Measurements from ENCODE around the gene CCDC138. TPM values are rescaled to one million over a fixed set of nuclear protein-coding genes. Genes with fewer than 3 reads are reported as not detected.

The CCDC138 gene
- total RNA-seq, 2 experiments from 2014 or later = 9.1 to 9.5 TPM

DNA sequence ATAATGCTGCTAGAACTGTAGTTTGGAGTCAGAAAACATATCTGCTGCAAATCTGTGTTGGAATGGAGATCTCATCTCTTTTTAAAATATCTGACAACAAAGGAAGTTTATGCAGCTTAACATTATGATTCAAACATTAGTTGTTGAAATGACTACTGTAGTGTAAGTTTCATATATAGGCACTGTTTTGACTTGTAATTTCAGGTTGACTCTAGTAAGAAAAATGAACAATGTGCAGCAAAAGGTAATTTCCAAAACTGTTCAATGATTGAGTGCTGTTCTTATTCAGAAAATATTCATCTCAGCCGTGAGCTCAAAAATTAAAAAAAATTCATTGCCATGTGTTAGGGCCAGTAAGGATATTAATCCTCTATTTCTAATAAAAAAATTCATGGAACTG is 48.5 kb downstream of the CCDC138 start:
- peaks cover 26% of the 10 kb centered on the region for H3K36me3 Mint-ChIP-seq
- CTCF ChIA-PET = interaction anchor here (0.6 kb wide), 1 partner anchor 281 kb away, joined by 3 read pairs; no protein-coding TSS in a partner anchor
- H3K4me1 Mint-ChIP-seq (ENCODE audit: low read depth) = peaks cover 18% of the 10 kb centered on the region
- H3K9me3 Mint-ChIP-seq = peaks cover 12% of the 10 kb centered on the region
- intact Hi-C loops (cut with micrococcal nuclease) = no loop called here
- no peak overlapping the region for H3K27ac Mint-ChIP-seq
- no peaks in the 10 kb centered on the region for H3K27me3 Mint-ChIP-seq
- no peak for DNase-seq
- no peak overlapping the region for H3K4me3 Mint-ChIP-seq
- POLR2A ChIA-PET = interaction anchor here (0.6 kb wide), 1 partner anchor 49 kb away, joined by 3 read pairs; no protein-coding TSS in a partner anchor

DNA sequence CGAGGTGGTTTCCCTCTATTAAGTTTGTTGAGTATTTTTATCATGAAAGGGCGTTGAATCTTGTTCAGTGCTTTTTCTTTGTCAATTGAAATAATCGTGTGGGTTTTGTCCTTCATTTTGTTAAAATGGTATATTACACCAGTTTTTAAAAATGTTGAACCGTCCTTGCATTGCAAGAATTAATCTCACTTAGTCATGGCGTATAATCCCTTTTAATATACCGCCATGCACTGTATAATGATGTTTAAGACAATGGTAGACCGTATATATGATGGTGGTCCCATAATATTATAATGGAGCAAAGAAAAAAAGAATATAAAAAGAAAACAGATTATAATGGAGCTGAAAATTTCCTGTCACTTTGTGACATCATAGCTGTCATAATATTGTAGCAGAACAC is 50.6 kb downstream of the CCDC138 start:
- Mint-ChIP-seq H3K27me3 (no peaks in the 10 kb centered on the region), H3K4me3 (no peak overlapping the region), H3K36me3 (peaks cover 36% of the 10 kb centered on the region), H3K27ac (no peak overlapping the region), H3K4me1 (ENCODE audit: low read depth) (peaks cover 18% of the 10 kb centered on the region), H3K9me3 (peaks cover 17% of the 10 kb centered on the region)
- ChIA-PET POLR2A (no interaction called here), CTCF (no interaction called here)
- DNase-seq = no peak
- intact Hi-C loops (cut with micrococcal nuclease) = no loop called here

DNA sequence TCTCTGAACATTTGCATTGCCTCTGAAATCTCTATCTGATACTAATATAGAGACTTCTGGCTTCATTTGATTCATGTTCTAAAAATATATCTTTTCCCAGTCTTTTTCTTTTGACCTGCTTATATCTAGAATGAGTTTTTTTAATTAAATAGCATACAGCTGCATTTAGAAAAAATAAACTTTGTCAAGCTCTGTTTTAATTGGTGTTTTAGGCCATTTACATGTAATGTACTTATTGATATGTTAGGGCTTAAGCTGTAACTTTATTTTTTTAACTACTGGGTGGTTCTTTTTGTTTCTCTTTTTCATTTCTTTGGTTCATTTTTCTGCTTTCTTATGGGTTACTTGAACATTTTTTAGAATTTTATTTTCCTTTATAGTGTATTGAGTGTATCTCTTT is 54.9 kb downstream of the CCDC138 start:
- DNase-seq = no peak
- Mint-ChIP-seq H3K27ac (no peak overlapping the region), H3K27me3 (no peaks in the 10 kb centered on the region), H3K4me3 (no peak overlapping the region), H3K9me3 (peaks cover 17% of the 10 kb centered on the region), H3K4me1 (ENCODE audit: low read depth) (no peaks in the 10 kb centered on the region), H3K36me3 (peaks cover 29% of the 10 kb centered on the region)
- CTCF ChIA-PET = no interaction called here
- POLR2A ChIA-PET = no interaction called here
- intact Hi-C loops (cut with micrococcal nuclease) = no loop called here

DNA sequence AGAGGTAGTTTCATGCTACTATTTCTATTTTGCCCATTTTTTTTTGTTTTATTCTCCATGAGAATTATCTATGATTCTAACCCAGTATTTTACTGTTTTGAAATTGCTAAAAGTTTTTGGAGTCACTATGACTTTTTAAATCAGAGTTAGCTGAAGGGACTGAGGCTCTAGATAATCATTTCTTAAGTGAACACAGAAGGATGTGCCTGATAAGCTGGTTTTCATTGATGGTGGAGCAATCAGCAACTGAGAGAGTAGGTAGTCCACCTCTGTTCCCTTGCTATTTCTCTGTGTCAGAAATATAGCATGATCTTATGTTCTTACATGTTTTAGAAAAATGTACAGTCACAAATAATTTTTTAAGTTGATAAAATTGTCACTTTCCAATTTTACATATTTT is 59.4 kb downstream of the CCDC138 start:
- Mint-ChIP-seq H3K36me3 (peaks cover 10% of the 10 kb centered on the region), H3K4me1 (ENCODE audit: low read depth) (no peaks in the 10 kb centered on the region), H3K9me3 (peaks cover 5% of the 10 kb centered on the region), H3K27ac (no peak overlapping the region), H3K27me3 (no peaks in the 10 kb centered on the region), H3K4me3 (no peak overlapping the region)
- no peak for DNase-seq
- CTCF ChIA-PET = interaction anchor here (0.6 kb wide), 1 partner anchor 1270 kb away, joined by 3 read pairs; the partner anchor contains the start of gene MALL
- intact Hi-C loops (cut with micrococcal nuclease) = no loop called here
- POLR2A ChIA-PET = no interaction called here

DNA sequence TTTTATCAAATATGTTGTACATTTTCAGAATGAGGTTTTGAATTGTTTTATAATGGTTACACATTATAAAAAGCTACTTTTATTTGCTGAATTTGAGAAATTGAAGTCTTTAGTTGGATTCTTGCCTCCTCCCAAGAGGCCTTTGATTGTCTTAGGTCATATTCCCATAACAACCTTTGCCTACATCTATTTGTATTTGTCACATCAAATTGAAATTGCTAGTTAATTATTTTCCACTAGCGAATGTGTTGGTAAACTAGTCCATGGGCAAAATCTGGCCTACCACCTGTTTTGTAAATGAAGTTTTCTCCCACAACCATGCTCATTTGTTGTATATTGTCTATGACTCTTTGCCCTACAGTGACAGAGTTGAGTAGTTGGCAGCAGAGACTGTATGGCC is 60.4 kb downstream of the CCDC138 start:
- intact Hi-C loops (cut with micrococcal nuclease) = no loop called here
- no peak overlapping the region for H3K27ac Mint-ChIP-seq
- no peak overlapping the region for H3K4me3 Mint-ChIP-seq
- ChIA-PET POLR2A (no interaction called here), CTCF (no interaction called here)
- no peaks in the 10 kb centered on the region for H3K4me1 Mint-ChIP-seq (ENCODE audit: low read depth)
- no peaks in the 10 kb centered on the region for H3K27me3 Mint-ChIP-seq
- no peaks in the 10 kb centered on the region for H3K9me3 Mint-ChIP-seq
- peaks cover 6% of the 10 kb centered on the region for H3K36me3 Mint-ChIP-seq
- DNase-seq = no peak

DNA sequence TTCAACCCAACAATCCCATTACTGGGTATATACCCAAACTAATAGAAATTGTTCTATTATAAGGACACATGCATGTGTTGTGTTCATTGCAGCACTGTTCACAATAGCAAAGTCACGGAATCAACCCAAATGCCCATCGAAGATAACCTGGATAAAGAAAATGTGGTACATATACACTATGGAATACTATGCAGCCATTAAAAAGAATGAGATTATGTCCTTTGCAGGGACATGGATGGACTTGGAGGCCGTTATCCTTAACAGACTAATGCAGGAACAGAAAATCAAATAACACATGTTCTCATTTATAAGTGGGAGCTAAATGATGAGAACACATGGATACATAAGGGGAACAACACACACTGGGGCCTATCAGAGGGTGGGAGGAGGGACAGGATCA is 65.8 kb downstream of the CCDC138 start:
- no peak for DNase-seq
- Mint-ChIP-seq H3K27ac (no peak overlapping the region), H3K9me3 (no peaks in the 10 kb centered on the region), H3K36me3 (peaks cover 6% of the 10 kb centered on the region), H3K4me1 (ENCODE audit: low read depth) (no peaks in the 10 kb centered on the region), H3K27me3 (no peaks in the 10 kb centered on the region), H3K4me3 (no peak overlapping the region)
- POLR2A ChIA-PET = no interaction called here
- CTCF ChIA-PET = no interaction called here
- intact Hi-C loops (cut with micrococcal nuclease) = loop anchor here (10.0 kb wide), 1 partner anchor 132 kb away; the partner anchor contains the start of gene EDAR

DNA sequence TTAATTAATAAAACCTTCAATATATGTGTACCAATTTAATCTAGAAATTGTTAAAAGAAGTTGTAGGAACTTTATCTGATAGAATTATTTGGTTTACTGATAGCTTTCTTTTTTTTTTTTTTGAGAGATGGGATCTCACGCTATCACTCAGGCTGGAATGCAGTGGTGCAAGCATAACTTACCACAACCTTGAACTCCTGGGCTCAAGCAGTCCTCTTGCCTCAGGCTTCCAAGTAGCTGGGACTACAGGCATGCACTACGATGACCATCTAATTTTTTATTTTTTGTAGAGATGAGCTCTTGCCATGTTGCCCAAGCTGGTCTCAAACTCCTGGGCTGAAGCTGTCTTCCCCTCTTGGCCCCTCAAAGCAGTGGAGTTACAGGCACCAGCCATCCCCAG is 66.8 kb downstream of the CCDC138 start:
- CTCF ChIA-PET = interaction anchor here (1.0 to 1.6 kb wide), 2 partner anchors 135 to 136 kb away, joined by 3 to 4 read pairs; partner anchors contain the start of gene EDAR
- peaks cover 6% of the 10 kb centered on the region for H3K36me3 Mint-ChIP-seq
- DNase-seq = no peak
- no peaks in the 10 kb centered on the region for H3K4me1 Mint-ChIP-seq (ENCODE audit: low read depth)
- no peaks in the 10 kb centered on the region for H3K27me3 Mint-ChIP-seq
- intact Hi-C loops (cut with micrococcal nuclease) = loop anchor here (10.0 kb wide), 1 partner anchor 131 kb away; the partner anchor contains the start of gene EDAR
- no peak overlapping the region for H3K27ac Mint-ChIP-seq
- POLR2A ChIA-PET = no interaction called here
- no peaks in the 10 kb centered on the region for H3K9me3 Mint-ChIP-seq
- H3K4me3 Mint-ChIP-seq = no peak overlapping the region

DNA sequence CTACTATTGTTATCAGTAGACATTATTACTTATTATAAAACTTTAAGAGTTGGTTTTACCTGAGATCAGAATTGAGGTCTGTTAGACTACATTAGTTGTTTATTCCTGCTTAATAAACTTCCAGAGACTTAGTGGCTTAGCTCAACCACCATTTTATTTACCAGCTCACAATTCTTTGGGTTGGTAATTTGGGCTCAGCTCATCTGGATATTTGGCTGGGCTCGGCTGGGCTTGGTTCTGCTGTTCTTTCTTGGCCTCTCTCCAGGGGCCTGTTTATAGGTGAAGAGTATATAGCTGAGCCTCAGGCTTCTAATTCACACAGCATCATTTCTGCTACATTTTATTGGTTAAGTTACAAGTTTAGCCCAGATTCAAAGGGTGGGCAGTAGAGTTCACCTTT is 67.9 kb downstream of the CCDC138 start:
- CTCF ChIA-PET = interaction anchor here (0.6 to 1.6 kb wide), 5 partner anchors 12 to 1825 kb away, joined by 3 to 4 read pairs (median 3); partner anchors contain the start of gene EDAR
- POLR2A ChIA-PET = no interaction called here
- Mint-ChIP-seq H3K9me3 (no peaks in the 10 kb centered on the region), H3K27me3 (no peaks in the 10 kb centered on the region), H3K36me3 (peaks cover 9% of the 10 kb centered on the region), H3K4me1 (ENCODE audit: low read depth) (no peaks in the 10 kb centered on the region), H3K4me3 (no peak overlapping the region), H3K27ac (no peak overlapping the region)
- intact Hi-C loops (cut with micrococcal nuclease) = loop anchor here (10.0 kb wide), 1 partner anchor 130 kb away; the partner anchor contains the start of gene EDAR
- DNase-seq = no peak

DNA sequence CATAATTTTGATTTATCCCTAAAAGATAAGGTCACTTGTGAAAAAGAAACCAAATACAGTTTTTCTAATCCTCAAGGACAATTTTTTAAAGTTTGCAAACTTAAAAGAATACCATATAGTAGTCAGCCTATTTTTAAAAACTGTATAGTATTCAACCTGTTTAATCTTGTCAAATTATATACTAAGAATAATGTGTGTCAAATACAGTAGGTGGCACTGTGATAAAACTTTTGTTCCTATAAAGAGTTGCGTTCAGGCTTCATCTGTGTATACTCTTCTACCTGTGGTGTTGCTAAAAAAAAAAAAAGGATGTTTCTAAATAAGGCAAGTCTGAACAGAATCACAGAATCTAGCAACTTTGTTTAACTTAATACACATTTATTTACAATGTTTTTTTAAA is 68.6 kb downstream of the CCDC138 start:
- ChIA-PET POLR2A (no interaction called here), CTCF (interaction anchor here (0.8 to 1.6 kb wide), 3 partner anchors 134 to 655 kb away, joined by 3 to 4 read pairs (median 3); no protein-coding TSS in a partner anchor)
- DNase-seq = no peak
- H3K27ac Mint-ChIP-seq = no peak overlapping the region
- H3K27me3 Mint-ChIP-seq = no peaks in the 10 kb centered on the region
- H3K36me3 Mint-ChIP-seq = peaks cover 7% of the 10 kb centered on the region
- H3K9me3 Mint-ChIP-seq = no peaks in the 10 kb centered on the region
- no peak overlapping the region for H3K4me3 Mint-ChIP-seq
- H3K4me1 Mint-ChIP-seq (ENCODE audit: low read depth) = no peaks in the 10 kb centered on the region
- intact Hi-C loops (cut with micrococcal nuclease) = loop anchor here (10.0 kb wide), 1 partner anchor 130 kb away; the partner anchor contains the start of gene EDAR

DNA sequence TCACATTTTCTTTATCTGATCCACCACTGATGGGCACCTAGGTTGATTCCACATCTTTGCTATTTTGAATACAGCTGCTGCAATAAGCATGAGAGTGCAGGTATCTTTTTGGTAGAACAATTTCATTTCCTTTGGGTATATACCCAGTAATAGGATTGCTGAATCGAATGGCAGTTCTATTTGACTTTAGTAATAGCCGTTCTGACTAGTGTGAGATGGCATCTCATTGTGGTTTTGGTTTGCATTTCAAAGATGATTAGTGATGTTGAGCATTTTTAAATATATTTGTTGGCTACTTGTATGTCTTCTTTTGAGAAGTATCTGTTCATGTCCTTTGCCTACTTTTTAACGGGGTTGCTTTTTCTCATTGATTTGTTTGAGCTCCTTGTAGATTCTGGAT is 72.3 kb downstream of the CCDC138 start:
- intact Hi-C loops (cut with micrococcal nuclease) = loop anchor here (10.0 kb wide), 1 partner anchor 126 kb away; the partner anchor contains the start of gene EDAR
- ChIA-PET POLR2A (no interaction called here), CTCF (interaction anchor here (1.1 kb wide), 1 partner anchor 9 kb away, joined by 5 read pairs; no protein-coding TSS in a partner anchor)
- H3K36me3 Mint-ChIP-seq = peaks cover 3% of the 10 kb centered on the region
- no peaks in the 10 kb centered on the region for H3K27me3 Mint-ChIP-seq
- DNase-seq = no peak
- H3K4me3 Mint-ChIP-seq = no peak overlapping the region
- no peaks in the 10 kb centered on the region for H3K4me1 Mint-ChIP-seq (ENCODE audit: low read depth)
- H3K9me3 Mint-ChIP-seq = no peaks in the 10 kb centered on the region
- no peak overlapping the region for H3K27ac Mint-ChIP-seq

DNA sequence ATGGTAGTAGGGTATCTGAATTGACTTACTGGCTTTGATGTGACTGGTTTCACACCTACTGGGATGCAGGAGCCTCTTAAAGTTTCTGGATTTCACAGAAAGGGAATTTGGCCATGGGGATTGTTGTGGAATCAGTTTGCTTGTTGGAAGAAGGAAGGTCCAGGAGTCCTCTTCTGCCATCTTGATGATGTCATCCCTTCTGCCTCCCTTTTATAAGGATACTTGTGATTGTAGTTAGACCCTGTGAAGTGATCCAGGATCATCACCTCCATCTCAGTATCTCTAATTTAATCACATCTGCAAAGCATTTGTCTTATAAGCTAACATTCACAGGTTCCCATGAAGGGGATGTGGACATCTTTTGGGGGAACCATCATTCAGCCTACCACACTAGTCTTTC is 79.5 kb downstream of the CCDC138 start:
- Mint-ChIP-seq H3K36me3 (peaks cover 35% of the 10 kb centered on the region), H3K4me3 (no peak overlapping the region), H3K27ac (no peak overlapping the region), H3K9me3 (peaks cover 19% of the 10 kb centered on the region), H3K27me3 (no peaks in the 10 kb centered on the region), H3K4me1 (ENCODE audit: low read depth) (no peaks in the 10 kb centered on the region)
- intact Hi-C loops (cut with micrococcal nuclease) = no loop called here
- no peak for DNase-seq
- ChIA-PET POLR2A (no interaction called here), CTCF (interaction anchor here (1.0 kb wide), 1 partner anchor 12 kb away, joined by 3 read pairs; no protein-coding TSS in a partner anchor)

DNA sequence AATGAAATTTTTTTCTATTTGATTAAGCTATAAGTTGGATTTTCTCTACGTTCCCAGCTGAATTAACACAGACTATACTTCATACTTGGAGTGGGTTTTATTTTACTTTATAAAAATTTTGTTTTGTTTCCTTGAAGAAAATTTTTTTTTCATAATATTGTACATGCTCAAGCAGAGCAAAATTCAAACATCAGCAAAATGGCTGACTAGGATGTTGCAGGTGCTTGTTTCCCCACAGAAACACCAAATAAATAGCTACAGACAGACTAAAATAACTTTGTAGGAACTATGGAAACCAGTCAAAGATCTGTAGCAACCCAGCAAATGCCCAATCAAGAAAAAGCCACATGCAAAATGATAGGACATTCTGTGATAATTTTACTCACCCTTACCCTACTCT is 82.3 kb downstream of the CCDC138 start:
- Mint-ChIP-seq H3K4me3 (no peak overlapping the region), H3K27me3 (no peaks in the 10 kb centered on the region), H3K36me3 (peaks cover 38% of the 10 kb centered on the region), H3K4me1 (ENCODE audit: low read depth) (no peaks in the 10 kb centered on the region), H3K9me3 (peaks cover 19% of the 10 kb centered on the region), H3K27ac (no peak overlapping the region)
- ChIA-PET CTCF (interaction anchor here (1.3 kb wide), 1 partner anchor 10 kb away, joined by 5 read pairs; no protein-coding TSS in a partner anchor), POLR2A (no interaction called here)
- intact Hi-C loops (cut with micrococcal nuclease) = no loop called here
- no peak for DNase-seq

DNA sequence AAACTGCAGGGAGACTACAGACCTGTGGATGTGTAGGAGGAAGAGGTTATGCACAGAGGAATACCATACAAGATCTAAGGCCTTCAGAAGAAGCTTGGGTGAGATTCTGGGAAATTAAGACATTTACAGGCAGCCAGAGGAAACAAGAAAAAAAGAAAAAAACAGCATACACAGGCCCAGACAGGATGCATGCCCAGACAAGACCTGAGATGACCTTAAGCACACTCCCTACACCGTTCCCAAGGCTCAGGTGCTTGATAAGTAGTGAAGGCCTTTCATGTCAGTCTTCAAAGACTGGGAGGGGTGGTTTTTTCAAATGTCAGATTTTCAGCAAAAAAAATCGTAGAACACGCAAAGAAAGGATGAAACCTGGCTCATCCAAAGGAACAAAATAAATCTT is 83.0 kb downstream of the CCDC138 start:
- intact Hi-C loops (cut with micrococcal nuclease) = no loop called here
- no peak overlapping the region for H3K4me3 Mint-ChIP-seq
- peaks cover 19% of the 10 kb centered on the region for H3K9me3 Mint-ChIP-seq
- H3K4me1 Mint-ChIP-seq (ENCODE audit: low read depth) = no peaks in the 10 kb centered on the region
- peaks cover 38% of the 10 kb centered on the region for H3K36me3 Mint-ChIP-seq
- H3K27me3 Mint-ChIP-seq = no peaks in the 10 kb centered on the region
- POLR2A ChIA-PET = no interaction called here
- DNase-seq = no peak
- H3K27ac Mint-ChIP-seq = no peak overlapping the region
- CTCF ChIA-PET = no interaction called here
